Body of pancreas (tissue), 4 donors: ENCODE data around the gene ATOH8. TPM values are rescaled to one million over a fixed set of nuclear protein-coding genes. Genes with fewer than 3 reads are reported as not detected.

Source experiments
- ATAC-seq: fragments of 150-250 bp; one replicate; pipeline ENCODE4 v1.9.1; 2016
- DNase-seq, 4 donors: peaks; one replicate each; pipeline ENCODE4 v3.0.0-alpha.2; 2019
- H3K27ac ChIP-seq, 4 donors: fragments of 200-600 bp; sonication (generic); 1 replicate in 3 of 4; 2 replicates in 1 of 4; pipeline versions ENCODE4 v1.5.1 to v1.6.1; 2016 to 2019; ENCODE audit warnings: mild to moderate bottlenecking in 1 of 4, mixed read lengths in 1 of 4, moderate library complexity in 1 of 4
- H3K27me3 ChIP-seq, 2 donors: fragments of 200-600 bp; sonication (generic); one replicate each; pipeline ENCODE4 v1.6.0; 2016; ENCODE audit warnings: mild to moderate bottlenecking in 1 of 2
- H3K36me3 ChIP-seq, 2 donors: fragments of 200-600 bp; sonication (generic); replicated peaks in 1 of 2; 2 replicates each; pipeline ENCODE4 v1.5.1; 2016; ENCODE audit warnings: low read depth in 2 of 2; ENCODE audit not compliant: insufficient read depth in 1 of 2
- H3K4me1 ChIP-seq: fragments of 200-600 bp; sonication (generic); one replicate; pipeline ENCODE4 v1.6.0; 2016
- H3K4me3 ChIP-seq, 2 donors: fragments of 200-600 bp; sonication (generic); 1 replicate in 1 of 2; 2 replicates in 1 of 2; pipeline ENCODE4 v1.5.1; 2016 to 2019
- H3K9me3 ChIP-seq, 3 donors: fragments of 200-600 bp; sonication (generic); 1 replicate in 2 of 3; 2 replicates in 1 of 3; pipeline ENCODE4 v1.5.1; 2016
- POLR2A ChIP-seq, 3 donors: fragments of 450-650 bp; IDR thresholded peaks; one replicate each; pipeline ENCODE4 v1.6.1; 2016; ENCODE audit warnings: antibody characterized with exemption in 3 of 3, mild to moderate bottlenecking in 2 of 3
- WGBS, 2 donors: methylation state at CpG; one replicate each; pipeline ENCODE4 v1.1.5; 2017; 5-methylcytosine and 5-hydroxymethylcytosine counted together
- intact Hi-C: fragments of 100-400 bp; cut with DNase I; formaldehyde crosslinking; loops from one replicate; pipeline ENCODE4 v1.15.1; 2023
- microRNA-seq, 2 donors: library from miRNA; unstranded; fragments of <30 nt; microRNA quantifications; one replicate each; pipeline ENCODE4, GENCODE V29; 2016; ENCODE audit warnings: borderline number of aligned reads in 2 of 2, borderline replicate concordance in 2 of 2
- small RNA-seq: library from RNA; depleted of rRNA; stranded (forward); fragments of <200 nt; gene quantifications from one replicate; pipeline ENCODE3, GENCODE V24; 2016
- total RNA-seq, 2 donors: library from RNA; depleted of rRNA; stranded (reverse); fragments of >200 nt; gene quantifications; one replicate each; pipeline ENCODE4 v1.1.0, GENCODE V29; 2016
- TF ChIP-seq, protein P1 (sequence below), 7 experiments: fragments of 450-650 bp in 4 of 7; fragments of 200-600 bp in 3 of 7; sonication (generic) in 3 of 7; IDR thresholded peaks; one replicate each; pipeline ENCODE4 v1.5.1; 2016 to 2019; ENCODE audit warnings: antibody characterized with exemption in 7 of 7

Gene ATOH8
- total RNA-seq, 2 donors from 2014 or later, result 12.9 to 14.5 TPM

- 72 to 85% methylated on average over 2 of the region's 2 CpGs for WGBS, 2 donors
- no peak overlapping the region for H3K27ac ChIP-seq
Measured at GRCh38 chr2:85831735-85832134, 77.9 kb downstream of the ATOH8 start.

DNA sequence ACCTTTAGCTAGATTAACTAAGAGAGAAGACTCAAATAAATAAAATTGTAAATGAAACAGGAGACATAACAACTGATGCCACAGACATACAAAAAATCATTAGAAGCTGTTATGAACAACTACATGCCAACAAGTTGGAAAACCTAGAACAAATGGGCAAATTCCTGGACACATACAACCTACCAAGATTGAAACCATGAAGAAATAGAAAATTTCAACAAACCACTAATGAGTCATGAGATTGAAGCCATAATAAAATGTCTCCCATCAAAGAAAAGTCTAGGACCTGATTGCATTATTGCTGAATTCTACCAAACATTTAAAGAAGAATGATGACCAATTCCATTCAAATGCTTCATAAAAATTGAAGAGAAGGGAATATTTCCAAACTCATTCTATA is 80.7 kb downstream of the ATOH8 start:
- no peaks in the 10 kb centered on the region for H3K36me3 ChIP-seq
- H3K27ac ChIP-seq, result no peak overlapping the region
- H3K27me3 ChIP-seq, result no peaks in the 10 kb centered on the region
- intact Hi-C loops, result loop anchor here (10.0 kb wide), 1 partner anchor 50 kb away; the partner anchor contains the start of gene ST3GAL5
- H3K4me1 ChIP-seq, result no peaks in the 10 kb centered on the region
- TF ChIP-seq, protein P1, sequence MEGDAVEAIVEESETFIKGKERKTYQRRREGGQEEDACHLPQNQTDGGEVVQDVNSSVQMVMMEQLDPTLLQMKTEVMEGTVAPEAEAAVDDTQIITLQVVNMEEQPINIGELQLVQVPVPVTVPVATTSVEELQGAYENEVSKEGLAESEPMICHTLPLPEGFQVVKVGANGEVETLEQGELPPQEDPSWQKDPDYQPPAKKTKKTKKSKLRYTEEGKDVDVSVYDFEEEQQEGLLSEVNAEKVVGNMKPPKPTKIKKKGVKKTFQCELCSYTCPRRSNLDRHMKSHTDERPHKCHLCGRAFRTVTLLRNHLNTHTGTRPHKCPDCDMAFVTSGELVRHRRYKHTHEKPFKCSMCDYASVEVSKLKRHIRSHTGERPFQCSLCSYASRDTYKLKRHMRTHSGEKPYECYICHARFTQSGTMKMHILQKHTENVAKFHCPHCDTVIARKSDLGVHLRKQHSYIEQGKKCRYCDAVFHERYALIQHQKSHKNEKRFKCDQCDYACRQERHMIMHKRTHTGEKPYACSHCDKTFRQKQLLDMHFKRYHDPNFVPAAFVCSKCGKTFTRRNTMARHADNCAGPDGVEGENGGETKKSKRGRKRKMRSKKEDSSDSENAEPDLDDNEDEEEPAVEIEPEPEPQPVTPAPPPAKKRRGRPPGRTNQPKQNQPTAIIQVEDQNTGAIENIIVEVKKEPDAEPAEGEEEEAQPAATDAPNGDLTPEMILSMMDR (IDR thresholded peaks at IDR 0.05), result no peak
- no peak for TF ChIP-seq POLR2A (IDR thresholded peaks at IDR 0.05)
- DNase-seq, result no peak
- ATAC-seq, result no peak
- H3K9me3 ChIP-seq, result no peaks in the 10 kb centered on the region
- no peak overlapping the region for H3K4me3 ChIP-seq

More at GRCh38 chr2:85831735-85832134, 77.9 kb downstream of the ATOH8 start:
- no peaks in the 10 kb centered on the region for H3K9me3 ChIP-seq
- no peak overlapping the region for H3K4me3 ChIP-seq
- H3K27me3 ChIP-seq, result no peaks in the 10 kb centered on the region
- TF ChIP-seq, protein P1 (IDR thresholded peaks at IDR 0.05), result no peak
- no peak for TF ChIP-seq POLR2A (IDR thresholded peaks at IDR 0.05)
- no peak for DNase-seq
- no peak for ATAC-seq
- peaks cover 4% of the 10 kb centered on the region for H3K4me1 ChIP-seq
- H3K36me3 ChIP-seq, result no peaks in the 10 kb centered on the region
- intact Hi-C loops, result loop anchor here (10.0 kb wide), 1 partner anchor 53 kb away; the partner anchor contains the start of gene ST3GAL5

Small RNAs within 50 kb of the gene (microRNA-seq; reads per million reads assigned to microRNA genes)
- gene MIR6071, result 0 reads per million in 2 donors

Small RNAs within 50 kb of the gene (small RNA-seq; reads per million reads assigned to genes)
- not detected for gene MIR6071
- gene RN7SKP83, result not detected
- gene RNU1-38P, result not detected

Other genes with a start within 250 kb of the ATOH8 start
- 100 to 1,000 TPM; 388 to 576 TPM for gene MAT2A, start 214.8 kb upstream of the ATOH8 start, total RNA-seq
- 10 to 100 TPM; 35.5 to 48.1 TPM for gene GGCX, start 192.5 kb upstream of the ATOH8 start, total RNA-seq
- gene VAMP8, start 176.4 kb upstream of the ATOH8 start, total RNA-seq, result 100 to 1,000 TPM in 1 of 2 donors, 10 to 100 TPM in 1; 39.6 to 111 TPM
- 10 to 100 TPM in 1 of 2 donors, 1 to 10 TPM in 1; 3.0 to 10.4 TPM for gene VAMP5, start 169.6 kb upstream of the ATOH8 start, total RNA-seq
- 10 to 100 TPM; 54.4 to 89.5 TPM for gene RNF181, start 158.2 kb upstream of the ATOH8 start, total RNA-seq
- 10 to 100 TPM; 23.1 to 24.4 TPM for gene TMEM150A, start 151.3 kb upstream of the ATOH8 start, total RNA-seq
- gene C2orf68, start 141.9 kb upstream of the ATOH8 start, total RNA-seq, result 10 to 100 TPM in 1 of 2 donors, 1 to 10 TPM in 1; 9.9 to 14.5 TPM
- 100 to 1,000 TPM in 1 of 2 donors, 10 to 100 TPM in 1; 21.3 to 142 TPM for gene USP39, start 137.8 kb upstream of the ATOH8 start, total RNA-seq
- gene SFTPB, start 85.8 kb upstream of the ATOH8 start, total RNA-seq, result not detected
- 1 to 10 TPM in 1 of 2 donors, not detected in 1; 5.6 TPM for gene GNLY, start 59.6 kb upstream of the ATOH8 start, total RNA-seq
- gene ST3GAL5, start 135.0 kb downstream of the ATOH8 start, total RNA-seq, result 10 to 100 TPM in 1 of 2 donors, 1 to 10 TPM in 1; 8.6 to 18.8 TPM